Muscle of leg (tissue), 11 donors: ENCODE results near the gene CATSPERE. TPM values are rescaled to one million over a fixed set of nuclear protein-coding genes. Genes with fewer than 3 reads are reported as not detected.
"Not testable (repeated sequence)": the region's sequence is repeated elsewhere in the genome, so short reads cannot be mapped to it uniquely, and the experiment has no call there.

ENCODE experiments used
- DNase-seq: peaks from one replicate; pipeline ENCODE4 v3.0.0; 2013
- H3K27ac ChIP-seq: one replicate; pipeline ENCODE4 v1.5.1; 2013; ENCODE audit warnings: mild to moderate bottlenecking, low read length, control low read depth
- H3K27me3 ChIP-seq: one replicate; pipeline ENCODE4 v1.6.1; 2013; ENCODE audit warnings: low read length; ENCODE audit not compliant: control insufficient read depth, insufficient read depth
- H3K36me3 ChIP-seq: one replicate; pipeline ENCODE4 v1.6.1; 2013; ENCODE audit warnings: low read length; ENCODE audit not compliant: control insufficient read depth, insufficient read depth
- H3K4me1 ChIP-seq: one replicate; pipeline ENCODE4 v1.6.1; 2013; ENCODE audit warnings: low read length; ENCODE audit not compliant: control insufficient read depth, insufficient read depth
- H3K4me3 ChIP-seq: one replicate; pipeline ENCODE4 v1.5.1; 2013; ENCODE audit warnings: low read length, control low read depth
- H3K9me3 ChIP-seq: replicated peaks from 2 replicates; pipeline ENCODE4 v1.6.1; 2013; ENCODE audit warnings: low read depth, low read length; ENCODE audit not compliant: control insufficient read depth
- WGBS: methylation state at CpG from one replicate; pipeline ENCODE4 v1.1.5; 2013; ENCODE audit warnings: missing lambda C conversion rate; ENCODE audit not compliant: insufficient coverage; 5-methylcytosine and 5-hydroxymethylcytosine counted together
- polyA plus RNA-seq, 8 donors: library from polyadenylated mRNA; unstranded; fragments of 120-200 nt; gene quantifications; one replicate each; pipeline versions ENCODE4 v1.2.1 to v1.2.3, GENCODE V29; 2013; ENCODE audit warnings: inconsistent platforms in 1 of 8, low replicate concordance in 1 of 8; ENCODE audit not compliant: insufficient read length in 8 of 8, insufficient read depth in 1 of 8
- total RNA-seq: library from RNA; stranded (reverse); fragments of 120-200 nt; gene quantifications from one replicate; pipeline ENCODE4 v1.2.4, GENCODE V29; 2013

The CATSPERE gene
- total and polyA plus RNA-seq, 9 donors, result 0.43 to 1.2 (median 0.60) TPM

GRCh38 chr1:244536316-244536715, 75.2 kb downstream of the CATSPERE start:
- Histone ChIP-seq H3K4me3 (no peak overlapping the region), H3K36me3 (no peaks in the 10 kb centered on the region), H3K27me3 (no peaks in the 10 kb centered on the region), H3K27ac (no peak overlapping the region), H3K9me3 (no peaks in the 10 kb centered on the region), H3K4me1 (no peaks in the 10 kb centered on the region)
- 35% methylated on average over 4 of the region's 10 CpGs for WGBS
- no peak for DNase-seq

- peaks cover 8% of the 10 kb centered on the region for H3K9me3 ChIP-seq
- H3K36me3 ChIP-seq, result no peaks in the 10 kb centered on the region
- no peaks in the 10 kb centered on the region for H3K27me3 ChIP-seq
- no peaks in the 10 kb centered on the region for H3K4me1 ChIP-seq
- DNase-seq, result no peak
- WGBS, result no CpG with 5 or more reads among the region's 1 CpG
- H3K4me3 ChIP-seq, result no peak overlapping the region
- no peak overlapping the region for H3K27ac ChIP-seq
Observed at GRCh38 chr1:244545511-244545910, 84.4 kb downstream of the CATSPERE start.

DNA sequence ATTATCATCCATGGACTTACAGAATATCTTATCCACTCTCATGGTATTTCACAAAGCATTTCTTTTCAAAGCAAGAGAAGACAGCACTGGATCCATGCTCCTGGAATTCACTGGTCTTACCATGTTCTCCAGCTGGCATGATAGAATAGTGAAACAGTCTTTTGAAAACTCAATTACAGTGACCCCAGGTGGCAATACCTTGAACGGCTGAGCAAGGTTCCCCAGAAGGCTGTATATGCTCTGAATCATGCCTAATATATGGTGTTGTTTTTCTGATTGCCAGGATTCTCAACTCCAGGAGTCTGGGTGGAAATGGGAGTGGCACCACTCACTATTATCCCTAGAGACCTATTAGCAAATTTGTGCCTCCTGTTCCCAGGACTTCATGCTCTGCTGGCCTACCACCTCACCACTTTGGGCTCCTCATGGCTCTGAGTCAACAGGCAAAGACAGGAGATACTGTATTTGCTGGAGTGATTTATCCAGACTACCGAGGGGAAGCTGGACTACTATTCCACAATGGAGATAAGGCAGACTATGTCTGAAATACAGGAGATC, 87.6 kb downstream of the CATSPERE start:
- H3K27me3 ChIP-seq, result no peaks in the 10 kb centered on the region
- H3K27ac ChIP-seq, result no peak overlapping the region
- no peak for DNase-seq
- WGBS, result 80% methylated on average over 1 of the region's 2 CpGs
- H3K36me3 ChIP-seq, result no peaks in the 10 kb centered on the region
- no peak overlapping the region for H3K4me3 ChIP-seq
- H3K9me3 ChIP-seq, result peaks cover 8% of the 10 kb centered on the region
- no peaks in the 10 kb centered on the region for H3K4me1 ChIP-seq

- no peaks in the 10 kb centered on the region for H3K27me3 ChIP-seq
- H3K4me3 ChIP-seq, result no peak overlapping the region
- no peaks in the 10 kb centered on the region for H3K36me3 ChIP-seq
- no peaks in the 10 kb centered on the region for H3K4me1 ChIP-seq
- DNase-seq, result no peak
- no peak overlapping the region for H3K27ac ChIP-seq
- 82% methylated on average over 3 of the region's 6 CpGs for WGBS
- peaks cover 3% of the 10 kb centered on the region for H3K9me3 ChIP-seq
Observed at GRCh38 chr1:244552336-244552735, 91.3 kb downstream of the CATSPERE start.

DNA sequence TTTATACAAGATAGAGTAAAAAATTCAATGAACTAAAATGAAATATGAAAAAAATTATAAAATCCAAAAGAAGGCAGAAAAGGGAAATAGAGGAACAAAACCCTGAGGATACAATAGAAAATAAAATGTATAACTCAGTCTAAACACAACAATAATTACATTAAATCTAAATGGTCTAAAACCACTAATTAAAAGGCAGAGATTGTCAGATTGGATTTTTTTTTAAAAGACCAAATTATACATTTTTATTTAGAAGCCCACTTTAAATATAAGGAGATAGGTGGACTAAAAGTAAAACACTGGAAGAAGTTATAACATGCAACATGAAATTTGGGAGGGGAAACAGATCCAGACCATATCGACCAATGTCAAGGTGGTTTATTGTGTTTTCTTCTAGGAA, 95.2 kb downstream of the CATSPERE start:
- no CpG with 5 or more reads among the region's 1 CpG for WGBS
- DNase-seq, result no peak
- Histone ChIP-seq H3K4me3 (no peak overlapping the region), H3K4me1 (no peaks in the 10 kb centered on the region), H3K27me3 (no peaks in the 10 kb centered on the region), H3K9me3 (peaks cover 5% of the 10 kb centered on the region), H3K27ac (no peak overlapping the region), H3K36me3 (no peaks in the 10 kb centered on the region)

- Histone ChIP-seq H3K27ac (no peak overlapping the region), H3K9me3 (peaks cover 5% of the 10 kb centered on the region), H3K36me3 (no peaks in the 10 kb centered on the region), H3K27me3 (no peaks in the 10 kb centered on the region), H3K4me3 (no peak overlapping the region), H3K4me1 (no peaks in the 10 kb centered on the region)
- 70% methylated on average over 1 of the region's 1 CpG for WGBS
- DNase-seq, result no peak
Observed at GRCh38 chr1:244557565-244557964, 96.5 kb downstream of the CATSPERE start.

- DNase-seq, result no peak
- Histone ChIP-seq H3K4me3 (no peak overlapping the region), H3K9me3 (peaks cover 5% of the 10 kb centered on the region), H3K27me3 (no peaks in the 10 kb centered on the region), H3K4me1 (no peaks in the 10 kb centered on the region), H3K36me3 (no peaks in the 10 kb centered on the region), H3K27ac (no peak overlapping the region)
- WGBS, result no CpG with 5 or more reads among the region's 1 CpG
Observed at GRCh38 chr1:244559561-244559960, 98.5 kb downstream of the CATSPERE start.

DNA sequence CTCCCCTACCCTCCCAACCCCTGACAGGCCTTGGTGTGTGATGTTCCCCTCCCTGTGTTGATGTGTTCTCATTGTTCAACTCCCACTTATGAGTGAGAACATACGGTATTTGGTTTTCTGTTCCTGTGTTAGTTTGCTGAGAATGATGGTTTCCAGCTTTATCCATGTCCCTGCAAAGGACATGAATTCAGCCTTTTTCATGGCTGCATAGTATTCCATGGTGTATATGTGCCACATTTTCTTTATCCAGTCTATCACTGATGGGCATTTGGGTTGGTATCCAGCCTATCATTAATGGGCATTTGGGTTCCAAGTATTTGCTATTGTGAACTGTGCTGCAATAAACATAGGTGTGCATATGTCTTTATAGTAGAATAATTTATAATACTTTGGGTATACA, 101.8 kb downstream of the CATSPERE start:
- not testable (repeated sequence) for DNase-seq, H3K4me3 ChIP-seq, H3K9me3 ChIP-seq, H3K27me3 ChIP-seq, H3K27ac ChIP-seq, H3K4me1 ChIP-seq, H3K36me3 ChIP-seq
- no CpG with 5 or more reads among the region's 1 CpG for whole genome bisulfite sequencing

- Histone ChIP-seq H3K36me3 (no peaks in the 10 kb centered on the region), H3K27ac (no peak overlapping the region), H3K27me3 (no peaks in the 10 kb centered on the region), H3K4me3 (no peak overlapping the region), H3K4me1 (no peaks in the 10 kb centered on the region), H3K9me3 (peaks cover 24% of the 10 kb centered on the region)
- no peak for DNase-seq
- WGBS, result no CpG with 5 or more reads among the region's 2 CpGs
Observed at GRCh38 chr1:244573768-244574167, 112.7 kb downstream of the CATSPERE start.

GRCh38 chr1:244576259-244576892, 115.3 kb downstream of the CATSPERE start:
- H3K4me1 ChIP-seq, result no peaks in the 10 kb centered on the region
- H3K27me3 ChIP-seq, result no peaks in the 10 kb centered on the region
- H3K9me3 ChIP-seq, result peaks cover 24% of the 10 kb centered on the region
- no peak overlapping the region for H3K27ac ChIP-seq
- no peaks in the 10 kb centered on the region for H3K36me3 ChIP-seq
- 81% methylated on average over 2 of the region's 3 CpGs for WGBS
- no peak overlapping the region for H3K4me3 ChIP-seq
- DNase-seq, result no peak

DNA sequence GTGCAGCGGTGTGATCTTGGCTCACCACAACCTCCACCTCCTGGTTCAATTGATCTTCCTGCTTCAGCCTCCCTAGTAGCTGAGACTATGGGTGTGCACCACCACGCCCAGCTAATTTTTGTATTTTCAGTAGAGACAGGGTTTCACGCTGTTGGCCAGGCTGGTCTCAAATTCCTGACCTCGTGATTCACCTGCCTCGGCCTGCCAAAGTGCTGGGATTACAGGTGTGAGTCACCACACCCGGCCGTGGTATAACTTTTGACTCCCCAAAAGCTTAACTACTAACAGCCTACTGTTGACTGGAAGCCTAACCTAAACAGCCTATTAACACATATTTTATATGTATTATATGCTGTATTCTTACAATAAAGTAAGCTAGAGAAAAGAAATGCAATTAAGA, 117.1 kb downstream of the CATSPERE start:
- H3K4me3 ChIP-seq, H3K4me1 ChIP-seq, H3K27me3 ChIP-seq, DNase-seq, H3K27ac ChIP-seq, H3K36me3 ChIP-seq: not testable (repeated sequence)
- WGBS, result 80% methylated on average over 4 of the region's 7 CpGs
- H3K9me3 ChIP-seq, result peaks cover 24% of the 10 kb centered on the region
